SU-DHL-6 (cell line): ENCODE data around the gene SLC39A9.

Source experiments
- H2AFZ ChIP-seq: fragments of 200-600 bp; sonication (generic); 2 replicates; pipeline ENCODE4 v1.6.1; 2014; ENCODE audit warnings: low read depth, mild to moderate bottlenecking, moderate library complexity, mixed read lengths, antibody characterized with exemption, low read length; ENCODE audit not compliant: severe bottlenecking
- H3F3A ChIP-seq: fragments of 200-600 bp; shearing (Covaris generic); 2 replicates; pipeline ENCODE4 v1.6.0; 2016; ENCODE audit warnings: antibody characterized with exemption, mild to moderate bottlenecking; ENCODE audit not compliant: insufficient read depth
- H3K27ac ChIP-seq: fragments of 200-600 bp; sonication (generic); 2 replicates; pipeline ENCODE4 v1.5.1; 2016; ENCODE audit warnings: low read depth, mild to moderate bottlenecking, low read length, moderate library complexity, mixed read lengths
- H3K27me3 ChIP-seq: fragments of 200-600 bp; sonication (generic), shearing (Covaris generic); 2 replicates; pipeline ENCODE4 v1.6.0; 2014; ENCODE audit warnings: mild to moderate bottlenecking, low read length
- H3K36me3 ChIP-seq: fragments of 200-600 bp; sonication (generic); 2 replicates; pipeline ENCODE4 v1.6.1; 2014; ENCODE audit warnings: mild to moderate bottlenecking, low read length, mixed read lengths
- H3K4me2 ChIP-seq: fragments of 300-600, 200-600 bp; shearing (Covaris generic), sonication (generic); 2 replicates; pipeline ENCODE4 v1.6.0; 2014; ENCODE audit warnings: low read length, low read depth, mild to moderate bottlenecking; ENCODE audit not compliant: poor library complexity, severe bottlenecking
- H3K4me3 ChIP-seq: fragments of 200-600 bp; sonication (generic); 2 replicates; pipeline ENCODE4 v1.5.1; 2014; ENCODE audit warnings: antibody characterized with exemption, low read length, mild to moderate bottlenecking, mixed read lengths; ENCODE audit not compliant: insufficient read depth, poor library complexity, severe bottlenecking
- H3K79me2 ChIP-seq: fragments of 200-600 bp; sonication (generic); 2 replicates; pipeline ENCODE4 v1.6.1; 2014; ENCODE audit warnings: mild to moderate bottlenecking, low read length, moderate library complexity; ENCODE audit not compliant: insufficient read depth
- H3K9ac ChIP-seq: fragments of 200-600 bp; sonication (generic); 2 replicates; pipeline ENCODE4 v1.7.0; 2014; ENCODE audit warnings: mild to moderate bottlenecking, low read length
- H3K9me2 ChIP-seq: fragments of 200-600 bp; sonication (generic); replicated peaks from 2 replicates; pipeline ENCODE4 v1.6.1; 2014; ENCODE audit warnings: low read length; ENCODE audit not compliant: insufficient read depth
- H3K9me3 ChIP-seq: fragments of 200-600 bp; sonication (generic); 2 replicates; pipeline ENCODE4 v1.6.1; 2014; ENCODE audit warnings: low read length, mixed read lengths; ENCODE audit not compliant: insufficient read depth
- H4K20me1 ChIP-seq: fragments of 200-600 bp; sonication (generic); 2 replicates; pipeline ENCODE4 v1.6.1; 2014; ENCODE audit warnings: low read depth, mild to moderate bottlenecking, antibody characterized with exemption, low read length, moderate library complexity, mixed read lengths
- EZH2phosphoT487 ChIP-seq: fragments of 200-600 bp; sonication (generic), shearing (Covaris generic); conservative IDR thresholded peaks from 2 replicates; pipeline ENCODE4 v1.6.1; 2018; ENCODE audit warnings: mild to moderate bottlenecking, antibody characterized with exemption, low read length, moderate library complexity, mixed read lengths
- TF ChIP-seq, protein P1 (sequence below): fragments of 200-600 bp; sonication (generic); IDR thresholded peaks from one replicate; pipeline ENCODE4 v1.5.1; 2017; ENCODE audit warnings: antibody characterized with exemption, mild to moderate bottlenecking, low read length, moderate library complexity; ENCODE audit not compliant: insufficient read depth, poor library complexity, severe bottlenecking

The SLC39A9 gene

DNA sequence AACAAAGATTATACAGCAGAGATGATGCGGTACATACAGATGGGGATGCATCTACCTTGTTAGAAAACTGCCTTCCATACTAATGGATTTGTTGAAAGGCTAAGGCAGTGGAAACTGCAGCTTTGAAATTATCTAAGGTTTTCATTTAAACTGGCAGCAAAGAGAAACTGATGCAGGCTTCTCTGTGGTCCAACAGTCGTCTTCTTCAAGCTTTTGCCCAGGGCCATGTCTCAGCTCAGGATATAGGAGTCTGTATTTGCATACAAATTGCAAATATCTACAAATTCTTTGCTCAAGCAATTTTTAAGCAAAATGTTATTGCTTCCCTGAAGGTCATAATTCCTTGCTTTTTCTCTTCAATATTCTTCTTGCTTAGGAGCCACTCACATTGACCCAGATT is 34.1 kb upstream of the SLC39A9 start:
- TF ChIP-seq EZH2phosphoT487 = no peak
- TF ChIP-seq, protein P1, sequence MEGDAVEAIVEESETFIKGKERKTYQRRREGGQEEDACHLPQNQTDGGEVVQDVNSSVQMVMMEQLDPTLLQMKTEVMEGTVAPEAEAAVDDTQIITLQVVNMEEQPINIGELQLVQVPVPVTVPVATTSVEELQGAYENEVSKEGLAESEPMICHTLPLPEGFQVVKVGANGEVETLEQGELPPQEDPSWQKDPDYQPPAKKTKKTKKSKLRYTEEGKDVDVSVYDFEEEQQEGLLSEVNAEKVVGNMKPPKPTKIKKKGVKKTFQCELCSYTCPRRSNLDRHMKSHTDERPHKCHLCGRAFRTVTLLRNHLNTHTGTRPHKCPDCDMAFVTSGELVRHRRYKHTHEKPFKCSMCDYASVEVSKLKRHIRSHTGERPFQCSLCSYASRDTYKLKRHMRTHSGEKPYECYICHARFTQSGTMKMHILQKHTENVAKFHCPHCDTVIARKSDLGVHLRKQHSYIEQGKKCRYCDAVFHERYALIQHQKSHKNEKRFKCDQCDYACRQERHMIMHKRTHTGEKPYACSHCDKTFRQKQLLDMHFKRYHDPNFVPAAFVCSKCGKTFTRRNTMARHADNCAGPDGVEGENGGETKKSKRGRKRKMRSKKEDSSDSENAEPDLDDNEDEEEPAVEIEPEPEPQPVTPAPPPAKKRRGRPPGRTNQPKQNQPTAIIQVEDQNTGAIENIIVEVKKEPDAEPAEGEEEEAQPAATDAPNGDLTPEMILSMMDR = no peak
- no peaks in the 10 kb centered on the region for H3K36me3 ChIP-seq
- no peaks in the 10 kb centered on the region for H4K20me1 ChIP-seq
- no peak overlapping the region for H3K27ac ChIP-seq
- H3K4me3 ChIP-seq = no peak overlapping the region
- no peak overlapping the region for H3K9ac ChIP-seq
- H3K79me2 ChIP-seq = no peaks in the 10 kb centered on the region
- H3K9me3 ChIP-seq = no peaks in the 10 kb centered on the region
- no peaks in the 10 kb centered on the region for H3F3A ChIP-seq
- H3K4me2 ChIP-seq = no peak overlapping the region
- H3K9me2 ChIP-seq = no peaks in the 10 kb centered on the region
- H2AFZ ChIP-seq = no peak overlapping the region
- H3K27me3 ChIP-seq = no peaks in the 10 kb centered on the region

GRCh38 chr14:69366069-69366468 is 32.4 kb upstream of the SLC39A9 start:
- Histone ChIP-seq H3K36me3 (no peaks in the 10 kb centered on the region), H3K4me3 (no peak overlapping the region), H3K9ac (no peak overlapping the region), H3F3A (no peaks in the 10 kb centered on the region), H4K20me1 (no peaks in the 10 kb centered on the region), H2AFZ (no peak overlapping the region), H3K9me3 (no peaks in the 10 kb centered on the region), H3K27ac (no peak overlapping the region), H3K27me3 (no peaks in the 10 kb centered on the region), H3K4me2 (no peak overlapping the region), H3K79me2 (no peaks in the 10 kb centered on the region), H3K9me2 (no peaks in the 10 kb centered on the region)
- TF ChIP-seq, protein P1 = no peak
- no peak for TF ChIP-seq EZH2phosphoT487

- H3K36me3 ChIP-seq = no peaks in the 10 kb centered on the region
- no peaks in the 10 kb centered on the region for H3K9me2 ChIP-seq
- TF ChIP-seq, protein P1 = no peak
- TF ChIP-seq EZH2phosphoT487 = no peak
- H2AFZ ChIP-seq = no peak overlapping the region
- no peak overlapping the region for H3K27ac ChIP-seq
- H3K4me3 ChIP-seq = no peak overlapping the region
- no peaks in the 10 kb centered on the region for H3F3A ChIP-seq
- no peaks in the 10 kb centered on the region for H3K79me2 ChIP-seq
- H3K9ac ChIP-seq = no peak overlapping the region
- H4K20me1 ChIP-seq = no peaks in the 10 kb centered on the region
- no peak overlapping the region for H3K4me2 ChIP-seq
- no peaks in the 10 kb centered on the region for H3K27me3 ChIP-seq
- no peaks in the 10 kb centered on the region for H3K9me3 ChIP-seq
These were observed 31.7 kb upstream of the SLC39A9 start for GRCh38 chr14:69366761-69367160.

DNA sequence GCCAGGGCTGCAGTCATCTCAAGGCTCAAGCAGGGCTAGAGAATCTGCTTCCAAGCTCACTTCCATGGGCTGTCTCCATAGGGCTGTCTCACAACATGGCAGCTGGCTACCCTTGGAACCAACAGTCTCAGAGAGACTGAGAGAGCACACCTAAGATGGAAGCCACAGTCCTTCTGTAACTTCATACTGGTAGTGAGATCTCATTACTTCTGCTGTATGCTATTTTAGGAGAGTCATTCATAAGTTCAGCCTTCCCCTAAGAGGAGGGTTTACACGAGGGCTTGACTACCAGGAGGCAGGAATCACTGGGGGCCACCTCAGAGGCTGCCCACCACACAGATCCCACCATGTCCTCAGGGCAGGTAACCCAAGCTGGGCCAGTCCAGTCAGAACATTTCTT is 30.1 kb upstream of the SLC39A9 start:
- Histone ChIP-seq H3F3A (no peaks in the 10 kb centered on the region), H3K9me2 (no peaks in the 10 kb centered on the region), H3K4me2 (no peak overlapping the region)

More for the DNA sequence above, 30.1 kb upstream of the SLC39A9 start:
- Histone ChIP-seq H3K27me3 (no peaks in the 10 kb centered on the region), H2AFZ (no peak overlapping the region), H3K27ac (no peak overlapping the region), H3K9me3 (no peaks in the 10 kb centered on the region), H3K9ac (no peak overlapping the region), H3K4me3 (no peak overlapping the region), H3K79me2 (no peaks in the 10 kb centered on the region), H3K36me3 (no peaks in the 10 kb centered on the region), H4K20me1 (no peaks in the 10 kb centered on the region)
- TF ChIP-seq, protein P1 = no peak
- no peak for TF ChIP-seq EZH2phosphoT487
